GM12878 (cell line): Measurements from ENCODE around the gene HSPB6. TPM values are rescaled to one million over a fixed set of nuclear protein-coding genes. Genes with fewer than 3 reads are reported as not detected.

ENCODE experiments used
- ATAC-seq: fragments of 200-7000 bp; cut with Tn5 transposase; 3 replicates; pipeline ENCODE4 v1.9.1; 2020; ENCODE audit warnings: mild to moderate bottlenecking, moderate library complexity
- BruUV-seq: library from RNA; stranded (reverse); fragments of 400-500 nt; replicated peaks from 2 replicates; lab custom pipeline; 2021; lab: Mats Ljungman, UMichigan
- CTCF ChIA-PET: fragments of 300-600 bp; sonication (Branson Sonifier 250); formaldehyde crosslinking; extraction: SDS; loops from one replicate; lab custom pipeline; 2021; ENCODE audit warnings: inconsistent platforms; lab: Yijun Ruan, JAX
- POLR2A ChIA-PET: fragments of 350-600 bp; formaldehyde crosslinking; extraction: SDS; loops from one replicate; lab custom pipeline; 2021; ENCODE audit warnings: inconsistent platforms; lab: Charles Lee
- RAD21 ChIA-PET: fragments of 300-600 bp; sonication (Branson Sonifier 250); formaldehyde crosslinking; loops from one replicate; lab custom pipeline; 2023; ENCODE audit warnings: antibody characterized with exemption; ENCODE audit not compliant: unreplicated experiment; lab: Charles Lee
- SMC1A ChIA-PET: fragments of 300-600 bp; sonication (Branson Sonifier 250); formaldehyde crosslinking; loops from one replicate; lab custom pipeline; 2023; ENCODE audit not compliant: unreplicated experiment, uncharacterized antibody; lab: Charles Lee
- DNase-seq: peaks from one replicate; pipeline ENCODE4 v3.0.0-alpha.2; 2011; ENCODE audit warnings: low read depth, low spot score
- FAIRE-seq: peaks from 3 replicates; lab custom pipeline; 2011; peaks lifted over from hg19 to GRCh38; lab: Jason Lieb, UNC
- H2AFZ ChIP-seq: 2 replicates; pipeline ENCODE4 v1.6.0; 2011; ENCODE audit warnings: low read depth, low read length, control low read depth; ENCODE audit not compliant: control insufficient read depth
- H3K27ac ChIP-seq: 2 replicates; pipeline ENCODE4 v1.5.1; 2011; ENCODE audit warnings: control low read depth; ENCODE audit not compliant: control insufficient read depth, insufficient read depth
- H3K27me3 ChIP-seq, 2 experiments: replicated peaks in 1 of 2; 2 replicates each; pipeline versions ENCODE4 v1.6.0 to v1.6.1; 2011; ENCODE audit warnings: low read length in 1 of 2; ENCODE audit not compliant: control insufficient read depth in 2 of 2, insufficient read depth in 2 of 2
- H3K36me3 ChIP-seq, 2 experiments: 2 replicates each; pipeline ENCODE4 v1.5.1; 2011; ENCODE audit warnings: low read length in 1 of 2; ENCODE audit not compliant: control insufficient read depth in 2 of 2, insufficient read depth in 2 of 2
- H3K4me1 ChIP-seq: 2 replicates; pipeline ENCODE4 v1.6.1; 2011; ENCODE audit warnings: mild to moderate bottlenecking, low read length, moderate library complexity, mixed read lengths; ENCODE audit not compliant: control insufficient read depth, insufficient read depth
- H3K4me2 ChIP-seq: 2 replicates; pipeline ENCODE4 v1.6.0; 2011; ENCODE audit warnings: control low read depth; ENCODE audit not compliant: control insufficient read depth, insufficient read depth
- H3K4me3 ChIP-seq: fragments of 200-600 bp; sonication (generic); 2 replicates; pipeline ENCODE4 v1.5.1; 2016
- H3K79me2 ChIP-seq: 2 replicates; pipeline ENCODE4 v1.6.0; 2011; ENCODE audit warnings: low read length; ENCODE audit not compliant: control insufficient read depth, insufficient read depth
- H3K9ac ChIP-seq: 2 replicates; pipeline ENCODE4 v1.8.0; 2011; ENCODE audit warnings: low read length, control low read depth, mixed read lengths; ENCODE audit not compliant: control insufficient read depth, insufficient read depth
- H3K9me3 ChIP-seq: replicated peaks from 3 replicates; pipeline ENCODE4 v1.5.1; 2011; ENCODE audit warnings: mild to moderate bottlenecking, low read length; ENCODE audit not compliant: control insufficient read depth, insufficient read depth
- H4K20me1 ChIP-seq: 2 replicates; pipeline ENCODE4 v1.6.0; 2011; ENCODE audit not compliant: control insufficient read depth, insufficient read depth
- BMI1 ChIP-seq: fragments of 450-650 bp; IDR thresholded peaks from 2 replicates; pipeline ENCODE4 v1.6.1; 2016; ENCODE audit warnings: mild to moderate bottlenecking, moderate library complexity, borderline replicate concordance
- BRCA1 ChIP-seq: IDR thresholded peaks from 2 replicates; pipeline ENCODE4 v1.6.1; 2011; ENCODE audit warnings: low read depth, low read length, improper control_type of control experiment
- HSF1 ChIP-seq: fragments of 150-350 bp; IDR thresholded peaks from 2 replicates; pipeline ENCODE4 v1.6.1; 2014; ENCODE audit warnings: mild to moderate bottlenecking, low read depth, low read length
- IKZF1 ChIP-seq: fragments of 450-650 bp; conservative IDR thresholded peaks from 2 replicates; pipeline ENCODE4 v1.6.1; 2017; ENCODE audit warnings: antibody characterized with exemption, mild to moderate bottlenecking
- IRF4 ChIP-seq: IDR thresholded peaks from 2 replicates; pipeline ENCODE4 v1.6.1; 2011; ENCODE audit warnings: low read depth, low read length
- IRF5 ChIP-seq: fragments of 450-650 bp; IDR thresholded peaks from 2 replicates; pipeline ENCODE4 v1.6.1; 2017; ENCODE audit warnings: borderline replicate concordance
- JUND ChIP-seq: IDR thresholded peaks from 2 replicates; pipeline ENCODE4 v1.6.1; 2012; ENCODE audit warnings: low read depth, mild to moderate bottlenecking, low read length, improper control_type of control experiment, moderate library complexity
- MYC ChIP-seq: IDR thresholded peaks from 2 replicates; pipeline ENCODE4 v1.6.1; 2011; ENCODE audit warnings: mild to moderate bottlenecking, low read length, moderate library complexity, inconsistent platforms; ENCODE audit not compliant: insufficient read depth, insufficient replicate concordance, insufficient read length, severe bottlenecking
- NFIC ChIP-seq: IDR thresholded peaks from 2 replicates; pipeline ENCODE4 v1.6.1; 2012; ENCODE audit warnings: low read depth, mild to moderate bottlenecking, inconsistent platforms, low read length, moderate library complexity
- POLR2AphosphoS2 ChIP-seq: IDR thresholded peaks from 2 replicates; pipeline ENCODE4 v1.6.1; 2011; ENCODE audit warnings: low read depth, mild to moderate bottlenecking, low read length, improper control_type of control experiment, moderate library complexity
- ZNF622 ChIP-seq: fragments of 450-650 bp; IDR thresholded peaks from 2 replicates; pipeline ENCODE4 v1.6.1; 2017; ENCODE audit warnings: mild to moderate bottlenecking, inconsistent platforms
- ZNF687 ChIP-seq: fragments of 450-650 bp; IDR thresholded peaks from 2 replicates; pipeline ENCODE4 v1.6.1; 2017; ENCODE audit warnings: mild to moderate bottlenecking, moderate library complexity
- ZSCAN29 ChIP-seq: fragments of 450-650 bp; IDR thresholded peaks from 2 replicates; pipeline ENCODE4 v1.6.1; 2017; ENCODE audit warnings: mild to moderate bottlenecking, moderate library complexity
- WGBS: methylation state at CpG from one replicate; pipeline ENCODE4 v1.1.6; 2016; ENCODE audit warnings: low lambda C conversion rate; ENCODE audit not compliant: insufficient replicate concordance, insufficient coverage; ENCODE audit errors: missing lambda C conversion rate; 5-methylcytosine and 5-hydroxymethylcytosine counted together
- in situ Hi-C: fragments of 300-500 bp; cut with MboI; formaldehyde crosslinking; loops from 9 replicates; pipeline ENCODE4 v1.14.3; 2018; ENCODE audit warnings: mixed read lengths
- intact Hi-C: fragments of 100-400 bp; cut with micrococcal nuclease; formaldehyde crosslinking; loops from one replicate; pipeline ENCODE4 v1.14.2; 2022; ENCODE audit not compliant: unreplicated experiment
- polyA plus RNA-seq, 11 experiments: library from polyadenylated mRNA; depleted of rRNA in 4 of 11; unstranded in 6 of 11; stranded (reverse) in 5 of 11; fragments of >200 nt; fragmentation: Nextera tagmentation in 4 of 11; fragmentation: Illumina TruSeq in 1 of 11; extraction: Ambion mirVana in 4 of 11; extraction: Trizol in 1 of 11; gene quantifications; 1 replicate in 1 of 11; 2 replicates in 10 of 11; pipeline versions ENCODE4 v1.2.1 to v1.2.3, GENCODE V29; 2011 to 2016; ENCODE audit warnings: inconsistent platforms in 2 of 11, missing spikeins in 2 of 11, low read depth in 1 of 11
- total RNA-seq, 4 experiments: library from RNA; depleted of rRNA in 3 of 4; stranded (reverse); fragments of >200 nt in 3 of 4; fragmentation: Illumina TruSeq in 1 of 4; extraction: Trizol in 1 of 4; gene quantifications; 2 replicates each; pipeline versions ENCODE4 v1.2.1 to v1.2.3, GENCODE V29; 2013 to 2021
- TF ChIP-seq, protein P1 (sequence below): fragments of 450-650 bp; IDR thresholded peaks from 2 replicates; pipeline ENCODE4 v1.6.1; 2017; ENCODE audit warnings: mild to moderate bottlenecking, low read depth, inconsistent platforms; ENCODE audit not compliant: poor library complexity, severe bottlenecking

HSPB6 gene
- total and polyA plus RNA-seq, 10 of the 15 experiments (the other 5 are each of a cell fraction or from before 2014, with no cell fraction given): 0.09 to 1.6 (median 0.36) TPM; not detected in 4

- DNase-seq (no peak), ATAC-seq (no peak), FAIRE-seq (no peak)
- Histone ChIP-seq H3K4me1 (peaks cover 2% of the 10 kb centered on the region; the same call in 1 of the 2 replicates), H3K27ac (no peak overlapping the region), H3K79me2 (peaks cover 5% of the 10 kb centered on the region), H3K4me2 (no peak overlapping the region), H3K36me3 (peaks cover 27 to 42% of the 10 kb centered on the region in 2 experiments), H4K20me1 (no peaks in the 10 kb centered on the region; the same call in 1 of the 2 replicates), H3K9me3 (no peaks in the 10 kb centered on the region), H2AFZ (no peak overlapping the region), H3K9ac (no peak overlapping the region), H3K27me3 (no peaks in the 10 kb centered on the region), H3K4me3 (no peak overlapping the region)
- ChIA-PET POLR2A (no interaction called here), RAD21 (no interaction called here), CTCF (no interaction called here), SMC1A (interaction anchor here (0.8 kb wide), 1 partner anchor 30 kb away, joined by 3 read pairs; no protein-coding TSS in a partner anchor)
- in situ Hi-C loops: no loop called here
- 96% methylated on average over 12 of the region's 12 CpGs for WGBS
- intact Hi-C loops: no loop called here
- no TSS peak for BruUV-seq
- no peak for TF ChIP-seq IRF4
- TF ChIP-seq BMI1: no peak
- no peak for TF ChIP-seq IRF5
- no peak for TF ChIP-seq IKZF1
- no peak for TF ChIP-seq ZNF687
- TF ChIP-seq BRCA1: no peak
- no peak for TF ChIP-seq MYC
- TF ChIP-seq ZSCAN29: no peak
- TF ChIP-seq ZNF622: no peak
- no peak for TF ChIP-seq JUND
- TF ChIP-seq HSF1: no peak
- TF ChIP-seq POLR2AphosphoS2: no peak
- TF ChIP-seq NFIC: no peak
- TF ChIP-seq, protein P1, sequence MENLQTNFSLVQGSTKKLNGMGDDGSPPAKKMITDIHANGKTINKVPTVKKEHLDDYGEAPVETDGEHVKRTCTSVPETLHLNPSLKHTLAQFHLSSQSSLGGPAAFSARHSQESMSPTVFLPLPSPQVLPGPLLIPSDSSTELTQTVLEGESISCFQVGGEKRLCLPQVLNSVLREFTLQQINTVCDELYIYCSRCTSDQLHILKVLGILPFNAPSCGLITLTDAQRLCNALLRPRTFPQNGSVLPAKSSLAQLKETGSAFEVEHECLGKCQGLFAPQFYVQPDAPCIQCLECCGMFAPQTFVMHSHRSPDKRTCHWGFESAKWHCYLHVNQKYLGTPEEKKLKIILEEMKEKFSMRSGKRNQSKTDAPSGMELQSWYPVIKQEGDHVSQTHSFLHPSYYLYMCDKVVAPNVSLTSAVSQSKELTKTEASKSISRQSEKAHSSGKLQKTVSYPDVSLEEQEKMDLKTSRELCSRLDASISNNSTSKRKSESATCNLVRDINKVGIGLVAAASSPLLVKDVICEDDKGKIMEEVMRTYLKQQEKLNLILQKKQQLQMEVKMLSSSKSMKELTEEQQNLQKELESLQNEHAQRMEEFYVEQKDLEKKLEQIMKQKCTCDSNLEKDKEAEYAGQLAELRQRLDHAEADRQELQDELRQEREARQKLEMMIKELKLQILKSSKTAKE: no peak
Observed at GRCh38 chr19:35724560-35724959, 32.3 kb downstream of the HSPB6 start.
